ENCODE data around the gene TNK1. TPM values are rescaled to one million over a fixed set of nuclear protein-coding genes. Genes with fewer than 3 reads are reported as not detected.

TNK1 gene
- polyA plus RNA-seq, 1 donor = 7.4 TPM

GRCh38 chr17:7343250-7343649, 37.6 kb upstream of the TNK1 start:
- H3K36me3 ChIP-seq (ENCODE audit: control insufficient read depth, insufficient read depth, low read length) = no peaks in the 10 kb centered on the region
- H3K4me1 ChIP-seq (ENCODE audit: control insufficient read depth, insufficient read depth, low read length) = peaks cover 8% of the 10 kb centered on the region
- H3K27ac ChIP-seq (ENCODE audit: low read length) = no peak overlapping the region
- H3K4me3 ChIP-seq (ENCODE audit: low read length) = no peak overlapping the region
- WGBS (ENCODE audit: insufficient coverage, low lambda C conversion rate) = no CpG with 5 or more reads among the region's 15 CpGs
- H3K27me3 ChIP-seq (ENCODE audit: control insufficient read depth, insufficient read depth, low read length) = peaks cover 12% of the 10 kb centered on the region
- no peaks in the 10 kb centered on the region for H3K9me3 ChIP-seq (ENCODE audit: control insufficient read depth, low read depth, low read length)
- no peak for DNase-seq

GRCh38 chr17:7346761-7347614, 33.9 kb upstream of the TNK1 start:
- no CpG with 5 or more reads among the region's 18 CpGs for WGBS (ENCODE audit: insufficient coverage, low lambda C conversion rate)
- no peaks in the 10 kb centered on the region for H3K36me3 ChIP-seq (ENCODE audit: control insufficient read depth, insufficient read depth, low read length)
- peaks cover under 1% of the 10 kb centered on the region for H3K9me3 ChIP-seq (ENCODE audit: control insufficient read depth, low read depth, low read length)
- no peak for DNase-seq
- peaks cover 22% of the 10 kb centered on the region for H3K4me1 ChIP-seq (ENCODE audit: control insufficient read depth, insufficient read depth, low read length)
- H3K27me3 ChIP-seq (ENCODE audit: control insufficient read depth, insufficient read depth, low read length) = peaks cover 8% of the 10 kb centered on the region
- no peak overlapping the region for H3K27ac ChIP-seq (ENCODE audit: low read length)
- no peak overlapping the region for H3K4me3 ChIP-seq (ENCODE audit: low read length)

- no peaks in the 10 kb centered on the region for H3K36me3 ChIP-seq (ENCODE audit: control insufficient read depth, insufficient read depth, low read length)
- peak in 1 of 2 donors; percentile 35 for DNase-seq
- peaks cover 27% of the 10 kb centered on the region for H3K4me1 ChIP-seq (ENCODE audit: control insufficient read depth, insufficient read depth, low read length)
- WGBS (ENCODE audit: insufficient coverage, low lambda C conversion rate) = no CpG with 5 or more reads among the region's 19 CpGs
- H3K9me3 ChIP-seq (ENCODE audit: control insufficient read depth, low read depth, low read length) = peaks cover 4% of the 10 kb centered on the region
- peaks cover 6% of the 10 kb centered on the region for H3K27me3 ChIP-seq (ENCODE audit: control insufficient read depth, insufficient read depth, low read length)
- H3K4me3 ChIP-seq (ENCODE audit: low read length) = no peak overlapping the region
- H3K27ac ChIP-seq (ENCODE audit: low read length) = no peak overlapping the region
These were observed 33.0 kb upstream of the TNK1 start for GRCh38 chr17:7347630-7348477.

- WGBS (ENCODE audit: insufficient coverage, low lambda C conversion rate) = no CpG with 5 or more reads among the region's 19 CpGs
- Histone ChIP-seq H3K9me3 (ENCODE audit: control insufficient read depth, low read depth, low read length) (peaks cover 4% of the 10 kb centered on the region), H3K27ac (ENCODE audit: low read length) (no peak overlapping the region), H3K27me3 (ENCODE audit: control insufficient read depth, insufficient read depth, low read length) (peaks cover 3% of the 10 kb centered on the region), H3K36me3 (ENCODE audit: control insufficient read depth, insufficient read depth, low read length) (no peaks in the 10 kb centered on the region), H3K4me1 (ENCODE audit: control insufficient read depth, insufficient read depth, low read length) (peaks cover 31% of the 10 kb centered on the region), H3K4me3 (ENCODE audit: low read length) (no peak overlapping the region)
- no peak for DNase-seq
These were observed 32.2 kb upstream of the TNK1 start for GRCh38 chr17:7348478-7349242.

- Histone ChIP-seq H3K4me1 (ENCODE audit: control insufficient read depth, insufficient read depth, low read length) (peaks cover 31% of the 10 kb centered on the region), H3K9me3 (ENCODE audit: control insufficient read depth, low read depth, low read length) (peaks cover 4% of the 10 kb centered on the region), H3K4me3 (ENCODE audit: low read length) (peak within 1 kb of the TSS; percentile 100)
These were observed 29.0 kb upstream of the TNK1 start, which contains the start of gene KCTD11 for GRCh38 chr17:7351665-7352502. KCTD11 (plus strand) TSS chr17:7352162.

GRCh38 chr17:7352503-7352889, 28.4 kb upstream of the TNK1 start:
- Histone ChIP-seq H3K27ac (ENCODE audit: low read length) (peak overlapping the region; percentile 100), H3K9me3 (ENCODE audit: control insufficient read depth, low read depth, low read length) (peaks cover 4% of the 10 kb centered on the region), H3K4me3 (ENCODE audit: low read length) (peak overlapping the region; percentile 100), H3K36me3 (ENCODE audit: control insufficient read depth, insufficient read depth, low read length) (no peaks in the 10 kb centered on the region), H3K4me1 (ENCODE audit: control insufficient read depth, insufficient read depth, low read length) (peaks cover 31% of the 10 kb centered on the region), H3K27me3 (ENCODE audit: control insufficient read depth, insufficient read depth, low read length) (peaks cover 4% of the 10 kb centered on the region)
- no peak for DNase-seq
- WGBS (ENCODE audit: insufficient coverage, low lambda C conversion rate) = no CpG with 5 or more reads among the region's 10 CpGs

More at GRCh38 chr17:7351665-7352502, 29.0 kb upstream of the TNK1 start, which contains the start of gene KCTD11:
- H3K36me3 ChIP-seq (ENCODE audit: control insufficient read depth, insufficient read depth, low read length) = no peaks in the 10 kb centered on the region
- DNase-seq = peak; percentile 82 to 95
- H3K27ac ChIP-seq (ENCODE audit: low read length) = peak within 1 kb of the TSS; percentile 100
- WGBS (ENCODE audit: insufficient coverage, low lambda C conversion rate) = no CpG with 5 or more reads among the region's 91 CpGs
- H3K27me3 ChIP-seq (ENCODE audit: control insufficient read depth, insufficient read depth, low read length) = peaks cover 4% of the 10 kb centered on the region

GRCh38 chr17:7352910-7353635, 27.8 kb upstream of the TNK1 start:
- DNase-seq = no peak
- no peak overlapping the region for H3K27ac ChIP-seq (ENCODE audit: low read length)

GRCh38 chr17:7354262-7354843, 26.5 kb upstream of the TNK1 start:
- Histone ChIP-seq H3K27me3 (ENCODE audit: control insufficient read depth, insufficient read depth, low read length) (peaks cover 4% of the 10 kb centered on the region), H3K27ac (ENCODE audit: low read length) (no peak overlapping the region), H3K9me3 (ENCODE audit: control insufficient read depth, low read depth, low read length) (peaks cover 4% of the 10 kb centered on the region), H3K4me1 (ENCODE audit: control insufficient read depth, insufficient read depth, low read length) (peaks cover 19% of the 10 kb centered on the region), H3K36me3 (ENCODE audit: control insufficient read depth, insufficient read depth, low read length) (no peaks in the 10 kb centered on the region), H3K4me3 (ENCODE audit: low read length) (no peak overlapping the region)
- WGBS (ENCODE audit: insufficient coverage, low lambda C conversion rate) = no CpG with 5 or more reads among the region's 9 CpGs
- peak in 1 of 2 donors; percentile 29 for DNase-seq

More at GRCh38 chr17:7352910-7353635, 27.8 kb upstream of the TNK1 start:
- H3K9me3 ChIP-seq (ENCODE audit: control insufficient read depth, low read depth, low read length) = peaks cover 4% of the 10 kb centered on the region
- H3K4me1 ChIP-seq (ENCODE audit: control insufficient read depth, insufficient read depth, low read length) = peaks cover 29% of the 10 kb centered on the region
- peak overlapping the region; percentile 100 for H3K4me3 ChIP-seq (ENCODE audit: low read length)
- WGBS (ENCODE audit: insufficient coverage, low lambda C conversion rate) = no CpG with 5 or more reads among the region's 37 CpGs
- peaks cover 4% of the 10 kb centered on the region for H3K27me3 ChIP-seq (ENCODE audit: control insufficient read depth, insufficient read depth, low read length)
- no peaks in the 10 kb centered on the region for H3K36me3 ChIP-seq (ENCODE audit: control insufficient read depth, insufficient read depth, low read length)

- no peak for DNase-seq
- peaks cover 4% of the 10 kb centered on the region for H3K9me3 ChIP-seq (ENCODE audit: control insufficient read depth, low read depth, low read length)
- peaks cover 13% of the 10 kb centered on the region for H3K4me1 ChIP-seq (ENCODE audit: control insufficient read depth, insufficient read depth, low read length)
- H3K36me3 ChIP-seq (ENCODE audit: control insufficient read depth, insufficient read depth, low read length) = no peaks in the 10 kb centered on the region
- H3K27me3 ChIP-seq (ENCODE audit: control insufficient read depth, insufficient read depth, low read length) = peaks cover 4% of the 10 kb centered on the region
- H3K27ac ChIP-seq (ENCODE audit: low read length) = no peak within 1 kb of the TSS
- no peak within 1 kb of the TSS for H3K4me3 ChIP-seq (ENCODE audit: low read length)
- no CpG with 5 or more reads among the region's 10 CpGs for WGBS (ENCODE audit: insufficient coverage, low lambda C conversion rate)
These were observed 25.8 kb upstream of the TNK1 start, which contains the start of gene TMEM95 for GRCh38 chr17:7355053-7355452. TMEM95 (plus strand) TSS chr17:7355156; CDS start chr17:7355205, 49 bp downstream.

Measured in large intestine (tissue), 3 donors.